HG03460 (cell line): Measurements from ENCODE around the gene SERTAD1.
A peak's percentile ranks its signal among the peaks of the same experiment; 100 is the strongest.
"Not testable (repeated sequence)": the region's sequence is repeated elsewhere in the genome, so short reads cannot be mapped to it uniquely, and the experiment has no call there.

Source experiments
- ATAC-seq: cut with Tn5 transposase; IDR thresholded peaks from one replicate; pipeline ENCODE4 v1.9.1; 2021; ENCODE audit not compliant: unreplicated experiment

The SERTAD1 gene

GRCh38 chr19:40423938-40424337 lies 1.9 kb downstream of the SERTAD1 start:
- ATAC-seq = no peak

DNA sequence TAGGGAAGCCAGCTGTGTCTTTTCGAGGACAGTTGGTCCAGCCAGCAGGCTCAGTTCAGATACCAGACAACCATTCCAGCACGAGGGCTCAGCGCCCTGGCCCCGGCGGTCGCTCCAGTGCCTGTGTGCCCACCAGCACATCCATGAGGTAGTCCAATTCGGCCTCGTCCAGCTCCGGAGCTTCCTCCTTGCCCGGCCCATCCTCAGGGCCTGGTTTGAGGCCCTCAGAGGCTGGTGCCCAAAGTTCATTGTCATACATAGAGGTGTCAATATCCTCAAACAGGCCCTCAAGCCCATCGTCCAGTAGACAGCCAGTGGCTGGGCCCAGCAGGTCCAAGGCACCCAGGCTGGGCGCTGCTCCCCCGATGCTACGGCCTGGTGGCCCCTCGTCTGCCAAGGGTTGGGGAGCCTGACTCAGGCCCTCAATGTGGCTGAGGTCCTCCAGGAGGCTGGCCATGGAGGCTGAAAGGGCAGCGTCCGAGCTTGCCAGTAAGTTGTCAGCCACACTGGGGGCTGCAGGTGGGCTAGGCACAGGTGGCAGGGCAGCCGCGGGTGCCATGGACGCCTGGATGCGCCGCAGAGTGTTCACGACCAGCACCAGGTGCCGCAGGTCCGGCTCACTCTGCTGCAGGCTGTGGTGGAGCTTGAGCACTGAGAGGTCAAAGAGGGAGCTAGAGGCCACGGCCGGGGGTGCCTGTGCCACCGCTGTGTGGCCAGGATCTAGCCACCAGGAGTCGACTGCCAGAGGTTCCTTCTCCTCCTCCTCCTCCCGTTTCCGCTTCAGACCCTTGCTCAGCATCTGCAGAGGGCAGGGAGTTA lies 2.8 kb downstream of the SERTAD1 start:
- ATAC-seq = no peak

DNA sequence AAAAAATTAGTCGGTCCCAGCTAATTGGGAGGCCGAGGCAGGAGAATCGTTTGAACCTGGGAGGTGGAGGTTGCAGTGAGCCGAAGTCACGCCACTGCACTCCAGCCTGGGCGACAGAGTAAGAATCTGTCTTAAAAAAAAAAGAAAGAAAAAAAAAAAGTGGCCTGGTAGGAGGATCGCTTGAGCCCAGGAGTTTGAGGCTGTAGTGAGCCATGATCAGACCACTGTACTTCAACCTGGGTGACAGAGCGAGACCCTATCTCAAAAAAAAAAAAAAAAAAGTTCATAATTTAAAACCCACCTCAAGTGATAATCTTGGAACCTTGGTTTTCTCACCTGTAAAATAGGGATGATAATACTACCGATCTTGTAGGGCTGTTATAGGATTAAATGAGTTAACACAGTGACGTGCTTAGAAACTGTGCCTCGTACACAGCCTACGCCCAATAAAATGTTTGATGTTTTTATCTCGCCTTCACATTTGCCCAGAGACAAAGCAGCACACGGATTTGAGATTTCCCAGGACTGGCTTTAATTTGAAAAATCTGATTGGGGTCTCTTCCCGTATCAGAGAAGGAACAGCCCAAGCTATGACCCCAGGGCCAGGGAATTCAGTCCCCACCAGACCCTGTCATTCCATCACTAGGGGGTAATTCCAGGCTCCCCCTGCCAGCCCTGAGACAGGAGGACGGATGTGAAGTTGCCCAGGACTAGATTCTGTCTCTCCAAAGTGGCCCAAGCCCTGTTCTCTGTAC lies 3.6 kb downstream of the SERTAD1 start:
- no peak for ATAC-seq

DNA sequence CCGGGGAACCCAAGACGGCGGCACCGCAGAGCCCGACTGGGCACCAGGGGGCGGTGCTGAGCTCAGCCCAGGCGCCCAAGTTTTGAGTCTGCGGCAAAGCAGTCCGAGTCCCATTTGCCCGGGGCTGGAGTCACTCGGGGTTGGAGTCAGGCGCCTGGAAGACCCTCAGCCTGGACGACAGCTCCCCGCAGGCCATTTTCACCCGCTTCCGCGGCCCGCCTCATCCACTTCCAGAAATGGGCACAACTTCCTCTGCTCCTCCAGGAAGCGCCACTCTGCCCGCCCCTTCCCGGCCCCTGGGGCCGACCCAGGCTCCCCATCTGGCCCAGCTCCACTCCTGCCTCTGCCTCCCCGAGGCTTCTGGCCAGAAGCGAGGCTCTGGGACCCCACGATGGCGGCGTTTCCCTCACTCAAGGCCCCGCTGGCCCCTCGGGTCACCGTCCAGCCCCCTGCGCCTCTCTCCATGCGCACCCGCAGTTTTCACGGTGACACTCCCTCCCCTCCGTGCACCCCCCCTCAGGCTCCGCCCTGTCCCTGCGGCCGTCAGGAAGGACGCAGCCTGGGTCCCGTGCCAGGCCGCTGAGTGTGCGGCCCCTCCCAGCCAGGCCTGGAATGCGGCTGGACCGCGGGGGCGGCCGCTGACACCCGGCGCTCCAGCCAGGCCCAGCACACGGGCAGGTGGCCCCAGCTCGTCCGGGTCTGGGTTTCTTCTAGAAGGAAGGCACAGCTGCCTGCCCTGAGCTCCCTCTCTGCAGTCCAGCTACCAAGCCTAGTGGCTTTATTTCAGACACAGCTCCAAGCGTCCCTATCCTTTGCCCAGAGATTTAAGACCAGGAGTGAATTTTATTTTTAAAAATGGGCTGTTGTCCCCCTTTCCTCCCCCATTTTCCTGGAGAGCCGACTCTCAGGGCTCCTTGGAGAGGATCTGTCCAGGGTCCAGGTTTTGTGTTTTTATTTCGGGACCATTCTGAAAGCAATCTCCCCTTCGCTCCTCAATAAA lies 4.7 kb downstream of the SERTAD1 start:
- ATAC-seq = peak; percentile 32

DNA sequence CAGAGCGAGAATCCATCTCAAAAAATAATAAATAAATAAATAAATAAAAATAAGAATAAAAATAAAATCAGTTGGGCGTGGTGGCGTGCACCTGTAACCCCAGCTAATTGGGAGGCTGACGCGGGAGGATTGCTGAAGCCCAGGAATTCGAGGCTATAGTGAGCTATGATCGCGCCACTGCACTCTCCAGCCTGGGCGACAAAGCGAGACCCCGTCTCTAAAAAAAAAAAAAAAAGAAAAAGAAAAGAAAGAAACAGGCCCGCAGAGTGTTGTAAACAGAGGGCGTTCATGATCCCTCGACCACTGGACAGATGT lies 5.4 kb downstream of the SERTAD1 start:
- ATAC-seq = no peak

DNA sequence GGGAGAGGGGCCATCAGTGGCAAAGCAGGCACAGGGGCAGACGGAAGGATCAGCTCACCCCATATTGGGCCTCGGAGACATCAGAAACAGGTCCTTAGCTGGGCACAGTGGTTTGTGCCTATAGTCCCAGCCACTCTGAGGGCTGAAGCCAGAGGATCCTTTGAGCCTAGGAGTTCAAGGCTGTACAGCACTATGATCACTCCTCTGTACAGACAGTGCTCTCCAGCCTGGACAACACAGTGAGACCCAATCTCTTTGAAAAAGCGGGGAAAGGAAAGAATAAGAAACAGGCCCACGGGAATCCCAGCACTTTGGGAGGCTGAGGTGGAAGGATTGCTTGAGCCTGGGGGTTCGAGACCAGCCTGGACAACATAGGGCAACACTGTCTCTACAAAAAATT lies 6.0 kb downstream of the SERTAD1 start:
- ATAC-seq = no peak

DNA sequence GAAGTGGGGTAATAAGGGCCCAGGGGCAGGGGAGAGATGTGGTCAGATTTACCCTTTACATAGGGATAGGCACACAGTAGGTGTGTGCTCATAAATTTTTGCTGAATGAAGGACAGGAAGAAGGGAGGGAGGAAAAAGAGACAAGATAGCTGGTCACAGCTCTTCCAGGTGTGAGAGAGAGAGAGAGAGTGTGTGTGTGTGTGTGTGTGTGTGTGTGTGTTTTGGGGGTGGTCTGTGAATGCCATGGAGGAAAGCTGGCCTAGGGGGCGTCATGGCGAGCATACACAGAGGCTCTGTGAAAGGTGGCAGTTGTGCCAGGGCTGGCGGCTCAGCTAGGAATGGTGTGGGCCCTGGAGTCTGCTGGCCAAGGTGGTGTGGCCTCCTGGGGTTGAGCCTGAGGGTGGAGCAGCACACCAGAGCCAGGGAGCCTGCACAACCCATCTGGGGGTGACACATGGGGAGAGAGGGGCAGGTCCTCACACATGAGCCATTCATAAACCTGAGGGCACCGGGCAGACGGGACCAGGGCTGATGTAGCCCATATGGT lies 6.7 kb downstream of the SERTAD1 start:
- ATAC-seq = no peak

DNA sequence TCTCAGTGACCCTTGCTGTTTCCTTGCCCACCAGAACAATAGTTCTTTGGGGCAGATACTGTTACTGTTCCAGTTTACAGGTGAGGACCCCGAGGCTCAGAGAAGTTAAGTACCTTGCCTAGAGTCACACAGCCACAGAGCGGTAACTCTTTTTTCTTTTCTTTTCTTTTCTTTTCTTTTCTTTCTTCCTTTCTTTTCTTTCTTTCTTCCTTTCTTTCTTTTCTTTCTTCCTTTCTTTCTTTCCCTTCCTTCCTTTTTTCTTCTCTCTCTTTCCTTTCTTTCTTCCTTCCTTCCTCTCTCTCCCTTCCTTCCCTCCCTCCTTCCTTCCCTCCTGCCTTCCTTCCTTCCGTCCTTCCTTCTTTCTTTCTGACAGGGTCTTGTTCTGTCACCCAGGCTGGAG lies 7.8 kb downstream of the SERTAD1 start:
- ATAC-seq = no peak

GRCh38 chr19:40417643-40417981 lies 8.2 kb downstream of the SERTAD1 start:
- ATAC-seq = no peak

GRCh38 chr19:40416918-40417642 lies 8.7 kb downstream of the SERTAD1 start:
- no peak for ATAC-seq

GRCh38 chr19:40415768-40416167 lies 10.0 kb downstream of the SERTAD1 start:
- ATAC-seq = no peak

GRCh38 chr19:40414542-40415535 lies 11.0 kb downstream of the SERTAD1 start:
- ATAC-seq = no peak

GRCh38 chr19:40413291-40413845 lies 12.4 kb downstream of the SERTAD1 start, which contains the start of gene PRX:
TSS of gene PRX (minus strand) at chr19:40413378. CDS start at chr19:40407932, 5,446 bp downstream.
- no peak for ATAC-seq

- no peak for ATAC-seq
These were observed 12.9 kb downstream of the SERTAD1 start for GRCh38 chr19:40412866-40413265.

DNA sequence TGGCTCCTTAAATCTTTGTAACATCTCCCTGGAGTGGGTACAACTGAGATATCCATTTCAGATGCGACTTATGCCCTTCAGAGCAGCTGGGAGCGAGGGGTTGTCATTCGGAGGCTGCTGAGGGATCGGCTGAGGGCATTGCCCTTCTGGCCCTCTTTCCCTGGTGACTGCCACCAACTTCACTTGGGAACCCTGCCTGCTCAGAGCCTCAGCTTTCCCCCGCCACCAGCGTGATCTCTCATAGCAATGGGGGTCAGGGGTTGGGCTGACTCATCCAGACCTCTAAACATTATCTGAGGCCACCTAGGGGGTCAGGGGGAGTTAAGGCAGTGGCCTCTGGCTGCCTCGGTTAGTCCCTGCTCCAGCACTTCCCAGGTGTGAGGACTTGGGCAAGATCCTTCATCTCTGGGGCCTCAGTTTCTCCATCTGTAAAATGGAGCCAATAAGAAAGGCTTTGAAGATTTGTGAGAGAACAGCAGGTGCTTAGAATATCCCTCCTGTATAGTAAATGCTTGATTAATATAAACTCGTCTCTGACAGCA lies 13.8 kb downstream of the SERTAD1 start:
- ATAC-seq = no peak

GRCh38 chr19:40411125-40411842 lies 14.5 kb downstream of the SERTAD1 start:
- ATAC-seq = no peak

- ATAC-seq = no peak
These were observed 15.8 kb downstream of the SERTAD1 start for GRCh38 chr19:40410030-40410389.

GRCh38 chr19:40408598-40408925 lies 17.2 kb downstream of the SERTAD1 start:
- not testable (repeated sequence) for ATAC-seq
